OCI-LY7 (cell line): ENCODE measurements around the gene DENND1A. TPM values are rescaled to one million over a fixed set of nuclear protein-coding genes. Genes with fewer than 3 reads are reported as not detected.

Source experiments
- BruUV-seq: library from RNA; stranded (reverse); fragments of 400-500 nt; replicated peaks from 2 replicates; lab custom pipeline; 2021; lab: Mats Ljungman, UMichigan
- CTCF ChIA-PET: fragments of 300-600 bp; sonication (Branson Sonifier 250); formaldehyde crosslinking; loops from one replicate; lab custom pipeline; 2022; ENCODE audit warnings: antibody characterized with exemption; ENCODE audit not compliant: unreplicated experiment; lab: Charles Lee
- POLR2A ChIA-PET: fragments of 300-600 bp; sonication (Branson Sonifier 250); formaldehyde crosslinking; loops from one replicate; lab custom pipeline; 2022; ENCODE audit warnings: antibody characterized with exemption; lab: Charles Lee
- DNase-seq: peaks from one replicate; pipeline ENCODE4 v3.0.0-alpha.2; 2015; ENCODE audit warnings: low spot score
- H2AFZ ChIP-seq: fragments of 200-600 bp; sonication (generic), shearing (Covaris generic); 2 replicates; pipeline ENCODE4 v1.6.1; 2014; ENCODE audit warnings: mild to moderate bottlenecking, antibody characterized with exemption, low read length, moderate library complexity
- H3K27ac ChIP-seq: fragments of 200-600 bp; sonication (generic); 2 replicates; pipeline ENCODE4 v1.5.1; 2014; ENCODE audit warnings: mixed run types, low read depth, mild to moderate bottlenecking, moderate library complexity, low read length, inconsistent platforms; ENCODE audit not compliant: poor library complexity, severe bottlenecking
- H3K36me3 ChIP-seq: fragments of 200-600 bp; sonication (generic); 2 replicates; pipeline ENCODE4 v1.6.1; 2014; ENCODE audit warnings: mild to moderate bottlenecking, antibody characterized with exemption, low read length, moderate library complexity, mixed read lengths; ENCODE audit not compliant: insufficient read depth
- H3K4me1 ChIP-seq: fragments of 200-600 bp; sonication (generic); 2 replicates; pipeline ENCODE4 v1.5.1; 2014; ENCODE audit warnings: mild to moderate bottlenecking, low read length; ENCODE audit not compliant: insufficient read depth, poor library complexity, severe bottlenecking
- H3K4me2 ChIP-seq: fragments of 200-600 bp; sonication (generic); 2 replicates; pipeline ENCODE4 v1.6.1; 2014; ENCODE audit warnings: mild to moderate bottlenecking, low read length
- H3K4me3 ChIP-seq: fragments of 200-600 bp; sonication (generic); 2 replicates; pipeline ENCODE4 v1.5.1; 2014; ENCODE audit warnings: mild to moderate bottlenecking, low read depth, low read length; ENCODE audit not compliant: poor library complexity, severe bottlenecking
- H3K79me2 ChIP-seq: fragments of 200-600 bp; sonication (generic); 2 replicates; pipeline ENCODE4 v1.6.1; 2016; ENCODE audit warnings: low read depth, mild to moderate bottlenecking, low read length, moderate library complexity, mixed read lengths; ENCODE audit not compliant: insufficient read depth
- H3K9me2 ChIP-seq: fragments of 200-600 bp; sonication (generic); 2 replicates; pipeline ENCODE4 v1.6.1; 2016; ENCODE audit warnings: mild to moderate bottlenecking, low read length, mixed read lengths; ENCODE audit not compliant: insufficient read depth
- H3K9me3 ChIP-seq: fragments of 200-600 bp; sonication (generic); 2 replicates; pipeline ENCODE4 v1.6.1; 2014; ENCODE audit warnings: mild to moderate bottlenecking, mixed run types, low read length, mixed read lengths
- H4K20me1 ChIP-seq: fragments of 200-600 bp; sonication (generic); 2 replicates; pipeline ENCODE4 v1.6.1; 2014; ENCODE audit warnings: mild to moderate bottlenecking, antibody characterized with exemption, low read length, moderate library complexity, mixed read lengths; ENCODE audit not compliant: insufficient read depth
- EZH2phosphoT487 ChIP-seq: fragments of 200-600 bp; sonication (generic); IDR thresholded peaks from 2 replicates; pipeline ENCODE4 v1.6.1; 2018; ENCODE audit warnings: low read depth, borderline replicate concordance, mild to moderate bottlenecking, mixed run types, antibody characterized with exemption, low read length, moderate library complexity, mixed read lengths
- intact Hi-C: fragments of 100-400 bp; cut with micrococcal nuclease; formaldehyde crosslinking; loops from one replicate; pipeline ENCODE4 v1.10.0; 2022; ENCODE audit not compliant: unreplicated experiment
- total RNA-seq, 2 experiments: library from RNA; depleted of rRNA in 1 of 2; stranded (reverse); fragments of >200 nt in 1 of 2; shearing (Covaris generic) in 1 of 2; gene quantifications; 2 replicates each; pipeline ENCODE4 v1.2.3, GENCODE V29; 2014 to 2022
- TF ChIP-seq, protein P1 (sequence below): fragments of 200-600 bp; sonication (generic); conservative IDR thresholded peaks from 2 replicates; pipeline ENCODE4 v1.5.1; 2014; ENCODE audit warnings: mild to moderate bottlenecking, antibody characterized with exemption, low read length, moderate library complexity, mixed read lengths

The DENND1A gene
- total RNA-seq, 2 experiments from 2014 or later = 17.9 to 36.3 TPM

DNA sequence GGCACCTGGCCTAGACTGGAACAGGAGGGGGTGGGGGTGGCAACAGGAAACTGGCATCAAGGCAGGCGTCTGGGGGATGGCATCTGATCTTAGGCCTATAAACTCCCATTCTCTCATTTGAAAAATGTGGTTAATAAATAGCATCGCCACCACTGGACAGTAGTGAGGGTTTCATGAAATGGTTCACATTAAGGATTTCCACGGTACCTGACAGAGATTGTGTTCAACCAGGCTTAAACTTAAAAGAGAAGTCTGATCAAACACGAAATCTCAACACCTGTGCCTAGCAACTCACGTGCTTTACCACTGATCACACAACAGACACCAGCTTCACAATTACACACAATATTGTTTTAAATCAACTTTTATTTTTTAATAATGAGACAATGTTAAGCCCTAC is 3.0 kb downstream of the DENND1A start:
- peak overlapping the region; percentile 62 for H3K27ac ChIP-seq
- peak overlapping the region; percentile 74 for H3K4me3 ChIP-seq
- H3K9me2 ChIP-seq = no peaks in the 10 kb centered on the region
- peaks cover 10% of the 10 kb centered on the region; the same call in 1 of the 2 replicates for H4K20me1 ChIP-seq
- peak overlapping the region; percentile 71 for H3K4me2 ChIP-seq
- peaks cover 5% of the 10 kb centered on the region; the same call in 1 of the 2 replicates for H3K36me3 ChIP-seq
- peak; percentile 28 for DNase-seq
- POLR2A ChIA-PET = no interaction called here
- no TSS peak for BruUV-seq
- H3K79me2 ChIP-seq = peaks cover 53% of the 10 kb centered on the region
- H2AFZ ChIP-seq = no peak overlapping the region
- TF ChIP-seq, protein P1, sequence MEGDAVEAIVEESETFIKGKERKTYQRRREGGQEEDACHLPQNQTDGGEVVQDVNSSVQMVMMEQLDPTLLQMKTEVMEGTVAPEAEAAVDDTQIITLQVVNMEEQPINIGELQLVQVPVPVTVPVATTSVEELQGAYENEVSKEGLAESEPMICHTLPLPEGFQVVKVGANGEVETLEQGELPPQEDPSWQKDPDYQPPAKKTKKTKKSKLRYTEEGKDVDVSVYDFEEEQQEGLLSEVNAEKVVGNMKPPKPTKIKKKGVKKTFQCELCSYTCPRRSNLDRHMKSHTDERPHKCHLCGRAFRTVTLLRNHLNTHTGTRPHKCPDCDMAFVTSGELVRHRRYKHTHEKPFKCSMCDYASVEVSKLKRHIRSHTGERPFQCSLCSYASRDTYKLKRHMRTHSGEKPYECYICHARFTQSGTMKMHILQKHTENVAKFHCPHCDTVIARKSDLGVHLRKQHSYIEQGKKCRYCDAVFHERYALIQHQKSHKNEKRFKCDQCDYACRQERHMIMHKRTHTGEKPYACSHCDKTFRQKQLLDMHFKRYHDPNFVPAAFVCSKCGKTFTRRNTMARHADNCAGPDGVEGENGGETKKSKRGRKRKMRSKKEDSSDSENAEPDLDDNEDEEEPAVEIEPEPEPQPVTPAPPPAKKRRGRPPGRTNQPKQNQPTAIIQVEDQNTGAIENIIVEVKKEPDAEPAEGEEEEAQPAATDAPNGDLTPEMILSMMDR = no peak
- no peak for TF ChIP-seq EZH2phosphoT487
- CTCF ChIA-PET = no interaction called here
- intact Hi-C loops = no loop called here
- H3K4me1 ChIP-seq = peaks cover 44% of the 10 kb centered on the region
- peaks cover 7% of the 10 kb centered on the region; the same call in 1 of the 2 replicates for H3K9me3 ChIP-seq

DNA sequence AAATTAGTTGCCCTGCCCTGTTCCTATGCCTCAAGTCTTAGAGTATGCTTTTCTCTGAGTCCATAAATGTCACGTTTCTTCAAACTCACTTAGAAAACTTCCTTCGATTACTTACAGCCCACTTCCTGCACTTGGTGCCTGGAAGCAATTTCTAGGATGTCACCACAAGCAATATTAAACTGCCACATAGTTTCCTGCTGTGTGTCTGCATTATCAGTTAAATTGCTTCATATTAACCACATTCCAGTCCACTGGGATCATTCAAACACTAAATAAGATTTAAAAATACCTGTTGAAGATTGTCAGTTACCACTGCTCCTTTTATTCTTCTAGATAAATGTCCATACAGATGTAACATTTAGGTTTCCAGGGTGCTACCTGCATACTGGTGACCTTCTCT is 4.1 kb downstream of the DENND1A start:
- ChIA-PET POLR2A (interaction anchor here (0.5 kb wide), 1 partner anchor 63 kb away, joined by 3 read pairs; no protein-coding TSS in a partner anchor), CTCF (no interaction called here)
- peaks cover 38% of the 10 kb centered on the region for H3K4me1 ChIP-seq
- no peak overlapping the region for H3K27ac ChIP-seq
- intact Hi-C loops = no loop called here
- peaks cover 53% of the 10 kb centered on the region for H3K79me2 ChIP-seq
- no TSS peak for BruUV-seq
- DNase-seq = no peak
- no peak overlapping the region for H3K4me3 ChIP-seq
- TF ChIP-seq, protein P1 = no peak
- no peak for TF ChIP-seq EZH2phosphoT487
- H4K20me1 ChIP-seq = peaks cover 10% of the 10 kb centered on the region; the same call in 1 of the 2 replicates
- H2AFZ ChIP-seq = no peak overlapping the region
- H3K9me2 ChIP-seq = no peaks in the 10 kb centered on the region
- no peak overlapping the region for H3K4me2 ChIP-seq
- H3K36me3 ChIP-seq = peaks cover 5% of the 10 kb centered on the region; the same call in 1 of the 2 replicates
- H3K9me3 ChIP-seq = peaks cover 7% of the 10 kb centered on the region; the same call in 1 of the 2 replicates

DNA sequence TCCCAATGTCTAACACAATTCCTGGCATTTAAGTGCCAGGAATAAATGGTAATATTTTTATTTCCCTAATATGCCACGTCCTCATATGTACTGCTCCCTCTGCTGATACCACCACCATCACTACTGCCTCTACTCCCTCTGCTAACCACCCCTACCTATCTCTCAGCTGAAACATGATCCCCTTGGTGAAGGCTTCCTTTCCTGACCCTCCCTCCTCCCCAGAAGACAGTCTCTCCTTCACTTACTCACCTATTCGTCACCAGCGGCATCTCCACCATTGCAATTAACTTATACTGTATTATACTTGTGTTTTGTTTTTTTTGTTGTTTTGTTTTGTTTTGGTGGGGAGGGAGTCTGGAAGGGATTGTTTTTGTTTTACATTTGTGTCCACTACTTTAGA is 4.8 kb downstream of the DENND1A start:
- ChIA-PET CTCF (no interaction called here), POLR2A (interaction anchor here (0.5 kb wide), 1 partner anchor 62 kb away, joined by 3 read pairs; no protein-coding TSS in a partner anchor)
- intact Hi-C loops = no loop called here
- peaks cover 10% of the 10 kb centered on the region; the same call in 1 of the 2 replicates for H4K20me1 ChIP-seq
- H3K4me3 ChIP-seq = no peak overlapping the region
- H2AFZ ChIP-seq = no peak overlapping the region
- no peak overlapping the region for H3K27ac ChIP-seq
- H3K9me3 ChIP-seq = peaks cover 7% of the 10 kb centered on the region; the same call in 1 of the 2 replicates
- H3K4me2 ChIP-seq = no peak overlapping the region
- no peak for DNase-seq
- H3K36me3 ChIP-seq = peaks cover 5% of the 10 kb centered on the region; the same call in 1 of the 2 replicates
- peaks cover 53% of the 10 kb centered on the region for H3K79me2 ChIP-seq
- TF ChIP-seq, protein P1 = no peak
- no peak for TF ChIP-seq EZH2phosphoT487
- no peaks in the 10 kb centered on the region for H3K9me2 ChIP-seq
- no TSS peak for BruUV-seq
- H3K4me1 ChIP-seq = peaks cover 34% of the 10 kb centered on the region
